Lung (tissue), 12 donors: ENCODE measurements around the gene NUP210L. TPM values are rescaled to one million over a fixed set of nuclear protein-coding genes. Genes with fewer than 3 reads are reported as not detected.

Source experiments
- ATAC-seq: fragments of 200-7000 bp; cut with Tn5 transposase; one replicate; pipeline ENCODE4 v1.9.1; 2020; ENCODE audit warnings: moderate number of reproducible peaks; ENCODE audit not compliant: insufficient read depth, low FRiP score
- DNase-seq, 3 donors: peaks; one replicate each; pipeline ENCODE4 v3.0.0-alpha.2; 2013 to 2017
- H3K27ac ChIP-seq, 2 donors: one replicate each; pipeline ENCODE4 v1.5.1; 2013; ENCODE audit warnings: mild to moderate bottlenecking in 2 of 2, moderate library complexity in 2 of 2, control low read depth in 1 of 2, inconsistent platforms in 1 of 2, low read depth in 1 of 2, low read length in 1 of 2
- H3K27me3 ChIP-seq, 3 donors: one replicate each; pipeline ENCODE4 v1.5.1; 2013; ENCODE audit warnings: low read length in 2 of 3; ENCODE audit not compliant: control insufficient read depth in 3 of 3, insufficient read depth in 3 of 3
- H3K36me3 ChIP-seq, 4 donors: one replicate each; pipeline ENCODE4 v1.5.1; 2013; ENCODE audit warnings: low read length in 4 of 4, mild to moderate bottlenecking in 1 of 4, moderate library complexity in 1 of 4; ENCODE audit not compliant: control insufficient read depth in 4 of 4, insufficient read depth in 4 of 4
- H3K4me1 ChIP-seq, 5 donors: one replicate each; pipeline ENCODE4 v1.5.1; 2013; ENCODE audit warnings: low read length in 5 of 5, mild to moderate bottlenecking in 2 of 5, moderate library complexity in 1 of 5; ENCODE audit not compliant: control insufficient read depth in 5 of 5, insufficient read depth in 5 of 5
- H3K4me3 ChIP-seq: one replicate; pipeline ENCODE4 v1.5.1; 2013; ENCODE audit warnings: mild to moderate bottlenecking, control low read depth, moderate library complexity
- H3K9ac ChIP-seq, 2 donors: one replicate each; pipeline ENCODE4 v1.5.1; 2013; ENCODE audit warnings: low read length in 2 of 2, control low read depth in 1 of 2; ENCODE audit not compliant: insufficient read depth in 1 of 2
- H3K9me3 ChIP-seq, 4 donors: one replicate each; pipeline ENCODE4 v1.5.1; 2013; ENCODE audit warnings: low read length in 3 of 4, mild to moderate bottlenecking in 1 of 4, moderate library complexity in 1 of 4; ENCODE audit not compliant: control insufficient read depth in 4 of 4, insufficient read depth in 3 of 4
- WGBS, 2 donors: extraction: QIAGEN DNeasy Blood & Tissue Kit; methylation state at CpG; one replicate each; pipeline ENCODE4 v1.1.7; 2013; 5-methylcytosine and 5-hydroxymethylcytosine counted together
- polyA plus RNA-seq, 2 donors: library from polyadenylated mRNA; stranded (reverse); fragments of 200-250 nt; gene quantifications; one replicate each; pipeline ENCODE4 v1.2.1, GENCODE V29; 2013
- total RNA-seq, 2 donors: library from RNA; depleted of rRNA in 1 of 2; stranded (reverse); fragments of >200 nt in 1 of 2; gene quantifications; one replicate each; pipeline ENCODE4 v1.2.1, GENCODE V29; 2014 to 2021
- TF ChIP-seq, protein P1 (sequence below): IDR thresholded peaks from 2 replicates; pipeline ENCODE4 v1.5.1; 2012; ENCODE audit warnings: mild to moderate bottlenecking; ENCODE audit errors: control extremely low read depth, extremely low read depth
- donor health status: control.
- donor health status: control.
- donor health status: Bipolar disorder and iron deficiency.
- donor health status: healthy.
- donor health status: DM: yes; HTN: yes; CAD: no.

NUP210L gene
- total and polyA plus RNA-seq, 4 donors = 0.03 to 0.26 (median 0.09) TPM

DNA sequence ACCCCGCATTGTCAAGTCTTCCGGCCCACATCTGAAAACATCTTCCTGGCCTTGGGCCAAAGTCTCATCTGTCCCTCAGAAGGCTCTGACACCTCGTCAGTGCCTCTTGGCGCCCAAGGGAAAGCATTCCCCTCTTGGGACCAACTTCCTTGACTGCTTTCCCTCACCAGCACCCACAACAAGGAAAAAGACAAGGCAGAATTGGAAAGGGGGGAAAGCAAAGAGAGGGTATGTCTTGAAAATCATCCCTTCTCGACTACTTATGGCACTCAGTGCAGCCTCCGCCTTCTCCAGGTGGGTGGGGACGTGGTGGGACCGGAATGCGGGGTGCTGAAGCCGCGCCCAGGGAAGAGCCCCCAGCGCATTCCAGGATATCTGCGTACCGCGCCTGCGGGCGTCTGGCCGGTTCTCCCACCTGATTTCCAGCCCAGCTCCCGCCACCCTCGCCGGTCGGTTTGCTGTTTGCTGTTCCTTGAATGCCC, 191.0 kb downstream of the NUP210L start:
- peaks cover 7 to 52% (median 13%) of the 10 kb centered on the region in 5 donors for H3K4me1 ChIP-seq
- peak in 2 of 3 donors; percentile 64 to 72 for DNase-seq
- H3K4me3 ChIP-seq = peak overlapping the region; percentile 55

DNA sequence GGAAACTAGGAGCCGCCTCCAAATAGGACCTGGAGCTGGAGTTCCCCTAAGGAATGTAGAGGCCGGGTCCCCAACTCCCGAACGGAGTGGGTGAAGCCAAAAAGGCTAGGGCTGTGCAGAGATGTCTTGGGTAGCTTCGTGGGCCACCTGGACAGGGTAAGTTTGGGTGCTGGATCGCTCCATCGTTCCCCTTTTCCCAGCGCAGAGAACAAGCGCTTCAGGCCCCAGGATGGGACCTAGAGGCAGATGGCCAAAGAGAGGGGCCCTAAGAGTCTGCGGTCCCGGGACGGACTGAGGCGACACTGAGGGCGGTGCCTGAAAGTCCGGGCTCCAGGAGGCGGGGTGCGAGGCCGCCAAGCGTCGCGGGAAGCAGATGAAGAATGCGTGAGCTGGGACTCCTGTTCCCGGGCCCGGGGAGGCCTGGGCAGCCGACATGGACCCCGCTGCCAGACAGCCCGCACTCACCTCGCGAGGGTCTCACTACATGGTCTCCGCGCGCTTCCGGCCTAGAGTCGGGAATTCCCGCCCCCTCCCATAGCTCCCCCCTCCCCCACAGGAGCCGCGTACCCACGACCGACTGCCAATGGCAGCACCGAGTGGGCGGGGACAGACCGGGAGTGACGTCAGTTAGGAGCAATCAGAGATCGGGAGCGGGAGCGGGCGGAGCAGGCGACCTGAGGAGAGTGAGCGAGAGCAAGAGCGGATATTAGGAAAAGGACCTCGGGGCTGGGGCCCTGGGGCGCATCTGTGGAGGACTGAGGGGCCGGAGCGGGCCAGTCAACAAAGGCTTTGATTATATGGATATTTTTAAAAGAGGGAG, 191.6 kb downstream of the NUP210L start, which contains the start of gene SLC39A1:
TSS of gene SLC39A1 (minus strand) at position 508 of the 820 bp plus-strand sequence. CDS start 822 bp downstream, outside the sequence.
- WGBS, 2 donors = 1% methylated on average over 51 to 54 of the region's 54 CpGs
- TF ChIP-seq, protein P1, sequence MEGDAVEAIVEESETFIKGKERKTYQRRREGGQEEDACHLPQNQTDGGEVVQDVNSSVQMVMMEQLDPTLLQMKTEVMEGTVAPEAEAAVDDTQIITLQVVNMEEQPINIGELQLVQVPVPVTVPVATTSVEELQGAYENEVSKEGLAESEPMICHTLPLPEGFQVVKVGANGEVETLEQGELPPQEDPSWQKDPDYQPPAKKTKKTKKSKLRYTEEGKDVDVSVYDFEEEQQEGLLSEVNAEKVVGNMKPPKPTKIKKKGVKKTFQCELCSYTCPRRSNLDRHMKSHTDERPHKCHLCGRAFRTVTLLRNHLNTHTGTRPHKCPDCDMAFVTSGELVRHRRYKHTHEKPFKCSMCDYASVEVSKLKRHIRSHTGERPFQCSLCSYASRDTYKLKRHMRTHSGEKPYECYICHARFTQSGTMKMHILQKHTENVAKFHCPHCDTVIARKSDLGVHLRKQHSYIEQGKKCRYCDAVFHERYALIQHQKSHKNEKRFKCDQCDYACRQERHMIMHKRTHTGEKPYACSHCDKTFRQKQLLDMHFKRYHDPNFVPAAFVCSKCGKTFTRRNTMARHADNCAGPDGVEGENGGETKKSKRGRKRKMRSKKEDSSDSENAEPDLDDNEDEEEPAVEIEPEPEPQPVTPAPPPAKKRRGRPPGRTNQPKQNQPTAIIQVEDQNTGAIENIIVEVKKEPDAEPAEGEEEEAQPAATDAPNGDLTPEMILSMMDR = no peak
- Histone ChIP-seq H3K4me3 (peak within 1 kb of the TSS; percentile 59), H3K9ac (peak within 1 kb of the TSS; percentile 85 to 96), H3K27ac (peak within 1 kb of the TSS; percentile 94 to 96), H3K4me1 (peaks cover 7 to 50% (median 12%) of the 10 kb centered on the region in 5 donors), H3K27me3 (no peaks in the 10 kb centered on the region), H3K36me3 (peaks cover 0 to 9% (median 7%) of the 10 kb centered on the region in 4 donors), H3K9me3 (no peaks in the 10 kb centered on the region)
- ATAC-seq (peak; percentile 74), DNase-seq (peak; percentile 99)

More for the DNA sequence above, 191.0 kb downstream of the NUP210L start:
- TF ChIP-seq, protein P1 = no peak
- H3K27ac ChIP-seq = peak overlapping the region; percentile 94 to 96
- peak overlapping the region; percentile 66 to 96 for H3K9ac ChIP-seq
- no peaks in the 10 kb centered on the region for H3K27me3 ChIP-seq
- H3K36me3 ChIP-seq = peaks cover 0 to 9% (median 7%) of the 10 kb centered on the region in 4 donors
- WGBS, 2 donors = 1% methylated on average over 22 of the region's 22 CpGs
- H3K9me3 ChIP-seq = no peaks in the 10 kb centered on the region
- no peak for ATAC-seq

DNA sequence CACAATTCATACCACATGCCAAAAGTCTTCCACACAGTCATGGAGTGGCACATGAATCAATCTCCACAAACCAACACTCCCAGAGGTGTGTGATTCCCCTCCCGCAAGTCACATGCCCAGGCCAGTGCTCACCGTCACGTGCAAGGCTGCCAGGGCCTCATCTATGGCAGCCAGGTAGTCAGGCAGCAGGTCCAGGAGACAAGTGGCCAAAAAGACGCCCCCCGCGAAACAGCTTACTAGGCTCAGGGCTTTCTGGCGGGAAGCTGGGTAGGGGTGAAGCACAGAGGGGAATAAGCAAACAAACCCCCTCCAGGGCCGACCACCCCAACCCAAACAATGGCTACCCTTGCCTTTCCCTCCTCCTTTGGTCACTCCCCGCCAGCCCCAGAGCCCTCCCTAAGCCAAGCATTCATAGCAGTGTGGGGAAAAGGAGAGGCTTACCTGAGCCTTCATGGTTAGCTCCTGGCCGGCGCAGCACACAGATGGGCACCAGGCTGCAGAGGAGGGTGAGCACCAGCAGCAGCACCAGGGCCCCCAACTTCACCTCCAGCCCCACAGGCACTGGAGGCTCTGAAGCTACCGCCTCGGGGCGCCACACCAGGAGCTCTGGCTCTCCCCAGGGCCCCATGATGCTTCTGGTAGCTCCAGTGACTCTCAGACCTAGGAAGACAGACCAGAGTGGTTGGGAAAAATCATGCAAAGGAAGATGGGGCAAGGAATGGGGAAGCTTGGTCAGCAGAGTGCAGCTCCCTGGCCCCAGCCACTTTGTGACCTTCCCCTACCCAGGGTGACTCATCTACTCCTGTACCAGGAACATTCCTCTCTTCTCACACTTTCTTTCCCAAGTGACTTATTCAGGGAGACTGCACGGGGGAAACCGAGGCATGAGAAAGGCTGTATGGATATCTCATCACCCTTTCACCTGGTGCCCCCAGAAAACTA, 192.5 kb downstream of the NUP210L start:
- WGBS, 2 donors = 44 to 62% methylated on average over 16 of the region's 16 CpGs
- ATAC-seq = no peak
- H3K27me3 ChIP-seq = no peaks in the 10 kb centered on the region
- peak in 1 of 3 donors; percentile 12 for DNase-seq
- peak overlapping the region; percentile 94 to 96 for H3K27ac ChIP-seq
- peaks cover 0 to 9% (median 7%) of the 10 kb centered on the region in 4 donors for H3K36me3 ChIP-seq
- peak overlapping the region; percentile 59 for H3K4me3 ChIP-seq
- TF ChIP-seq, protein P1 = no peak
- H3K9me3 ChIP-seq = no peaks in the 10 kb centered on the region
- H3K4me1 ChIP-seq = peaks cover 9 to 54% (median 13%) of the 10 kb centered on the region in 5 donors
- H3K9ac ChIP-seq = peak overlapping the region; percentile 78 to 85
